HG03439 (cell line): Measurements from ENCODE around the gene DNAJB8.

Experiments used
- ATAC-seq: cut with Tn5 transposase; IDR thresholded peaks from one replicate; pipeline ENCODE4 v1.9.1; 2021; ENCODE audit warnings: mild to moderate bottlenecking, moderate library complexity; ENCODE audit not compliant: unreplicated experiment

DNAJB8 gene

GRCh38 chr3:128429275-128429674 lies 37.4 kb downstream of the DNAJB8 start:
- ATAC-seq, result no peak

- no peak for ATAC-seq
Observed at GRCh38 chr3:128427872-128428822, 38.5 kb downstream of the DNAJB8 start.

DNA sequence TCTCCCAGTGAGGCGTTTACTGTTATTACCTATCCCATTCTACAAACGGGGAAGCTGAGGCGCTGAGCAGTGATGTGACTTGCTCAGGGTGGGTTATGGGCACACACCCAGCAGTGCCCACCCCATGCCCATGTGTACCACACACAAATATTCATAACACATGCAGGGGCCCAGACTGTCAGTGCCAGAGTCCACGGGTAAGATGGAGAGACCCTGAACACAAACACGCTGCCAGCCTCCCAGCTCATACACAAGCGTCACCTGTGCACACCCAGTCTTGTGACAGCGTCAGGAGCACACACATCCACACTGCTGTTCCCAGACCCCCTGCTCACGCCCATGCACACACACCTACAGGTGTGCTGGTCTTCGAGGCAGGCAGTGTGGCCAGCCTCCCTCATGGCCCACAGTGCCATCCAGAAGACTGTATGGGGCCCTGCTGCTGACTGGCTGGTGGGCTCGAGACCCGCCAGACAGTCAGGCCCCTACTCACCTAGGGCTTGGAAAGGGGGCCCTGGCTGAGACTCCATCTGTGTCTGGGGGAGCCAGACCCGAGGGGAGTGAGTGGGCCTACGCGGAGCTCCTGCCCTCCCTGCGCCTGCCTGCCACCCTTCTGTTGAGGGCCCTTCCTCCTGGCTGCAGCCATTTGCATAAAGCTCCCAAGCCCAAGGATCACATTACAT lies 39.4 kb downstream of the DNAJB8 start:
- no peak for ATAC-seq

DNA sequence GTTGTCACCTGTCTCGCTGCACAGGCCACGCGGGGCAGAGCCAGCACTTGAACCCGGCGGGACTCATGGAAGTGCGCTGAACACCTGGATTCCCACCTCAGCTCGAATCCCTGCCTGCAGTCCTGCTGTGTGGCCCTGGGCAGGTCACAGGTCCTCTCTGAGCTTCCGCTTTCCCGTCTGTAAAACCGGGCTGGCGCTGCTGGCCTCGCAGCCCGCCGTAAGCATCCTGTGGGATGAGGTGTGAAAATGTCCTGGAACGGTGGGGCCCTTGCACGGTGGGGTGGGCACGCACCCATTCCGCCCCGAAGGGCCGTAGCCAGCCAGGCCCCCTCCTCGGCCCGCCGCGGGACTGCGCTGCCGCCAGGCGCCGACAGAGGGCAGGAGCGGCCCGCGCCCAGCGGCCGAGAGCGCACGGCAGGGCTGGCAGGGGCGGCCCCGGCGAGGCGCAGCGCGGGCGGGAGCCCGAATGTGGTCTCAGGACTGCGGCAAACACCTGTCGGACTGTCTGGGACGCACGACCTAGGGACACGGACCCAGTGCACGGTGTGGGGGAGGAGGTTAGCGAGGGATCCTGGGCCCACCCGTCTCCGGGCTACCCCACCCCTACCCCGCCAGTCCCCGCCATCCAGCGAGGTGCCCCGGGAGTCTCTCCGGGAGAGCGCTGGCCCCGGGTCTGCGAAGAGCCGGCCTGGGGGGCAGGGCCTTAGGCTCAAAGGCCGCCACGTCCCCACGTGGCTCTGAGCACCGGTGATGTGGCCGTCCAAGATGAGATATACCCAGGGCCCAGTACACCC lies 40.4 kb downstream of the DNAJB8 start:
- ATAC-seq, result peak; percentile 84

GRCh38 chr3:128425846-128426127 lies 40.9 kb downstream of the DNAJB8 start:
- no peak for ATAC-seq

GRCh38 chr3:128425142-128425845 lies 41.4 kb downstream of the DNAJB8 start:
- ATAC-seq, result no peak

GRCh38 chr3:128424508-128425069 lies 42.1 kb downstream of the DNAJB8 start:
- no peak for ATAC-seq

DNA sequence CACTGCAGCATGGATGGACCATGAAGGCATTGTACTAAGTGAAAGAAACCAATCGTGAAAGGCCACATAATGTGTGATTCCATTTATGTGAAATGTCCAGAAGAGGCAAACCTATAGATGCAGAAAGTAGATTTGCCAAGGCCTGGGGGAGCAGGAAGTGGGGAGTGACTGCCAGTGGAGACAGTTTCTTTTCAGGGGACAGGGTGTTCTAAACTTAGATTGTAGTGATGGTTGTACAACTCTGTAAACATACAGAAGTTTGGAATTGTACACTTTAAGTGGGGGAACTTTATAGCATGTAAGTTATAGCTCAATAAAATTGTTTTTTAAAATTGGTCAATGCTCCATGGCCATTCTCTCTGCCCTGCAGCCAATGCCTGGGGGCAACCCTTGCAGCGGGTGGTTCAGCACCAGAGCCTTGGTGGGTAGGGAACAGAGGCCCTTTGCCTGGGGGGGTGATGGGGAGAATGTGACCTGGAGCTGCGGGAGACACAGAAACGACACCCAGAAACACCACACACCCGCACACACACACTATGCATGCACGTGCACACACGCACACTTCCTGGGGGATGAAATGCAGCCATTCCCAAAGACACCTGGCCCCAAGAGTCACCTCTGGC lies 43.1 kb downstream of the DNAJB8 start:
- no peak for ATAC-seq

DNA sequence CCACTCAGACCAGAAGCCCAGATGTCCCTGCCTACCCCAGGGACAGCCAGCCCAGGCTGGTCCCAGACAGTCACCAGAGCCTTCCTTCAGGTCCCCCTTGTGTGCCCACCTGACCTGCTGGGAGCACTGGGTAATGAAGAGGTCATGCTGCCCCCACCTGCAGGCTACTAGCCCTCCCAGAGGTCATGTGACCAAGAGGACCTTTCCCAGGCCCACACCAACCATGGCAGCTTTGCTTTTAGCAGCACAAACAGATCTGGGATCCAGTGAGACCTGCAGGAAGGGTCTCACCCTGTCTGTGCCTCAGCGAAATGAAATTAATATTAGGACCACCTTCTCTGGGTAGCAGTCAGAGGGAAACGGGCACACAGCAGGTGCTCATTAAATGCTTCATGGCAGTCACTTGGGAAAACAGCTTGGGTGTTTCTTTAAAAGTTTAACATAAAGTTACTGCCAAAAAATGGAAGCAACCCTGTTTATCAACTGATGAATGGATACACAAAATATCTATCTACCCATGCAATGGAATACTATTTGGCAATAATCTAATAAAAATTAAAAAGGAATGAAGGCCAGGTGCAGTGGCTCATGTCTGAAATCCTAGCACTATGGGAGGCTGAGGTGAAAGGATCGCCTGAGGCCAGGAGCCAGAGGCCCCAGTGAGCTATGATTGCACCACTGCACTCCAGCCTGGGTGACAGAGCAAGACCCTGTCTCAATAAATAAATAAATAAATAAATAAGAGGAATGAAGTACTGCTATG lies 43.7 kb downstream of the DNAJB8 start:
- no peak for ATAC-seq

DNA sequence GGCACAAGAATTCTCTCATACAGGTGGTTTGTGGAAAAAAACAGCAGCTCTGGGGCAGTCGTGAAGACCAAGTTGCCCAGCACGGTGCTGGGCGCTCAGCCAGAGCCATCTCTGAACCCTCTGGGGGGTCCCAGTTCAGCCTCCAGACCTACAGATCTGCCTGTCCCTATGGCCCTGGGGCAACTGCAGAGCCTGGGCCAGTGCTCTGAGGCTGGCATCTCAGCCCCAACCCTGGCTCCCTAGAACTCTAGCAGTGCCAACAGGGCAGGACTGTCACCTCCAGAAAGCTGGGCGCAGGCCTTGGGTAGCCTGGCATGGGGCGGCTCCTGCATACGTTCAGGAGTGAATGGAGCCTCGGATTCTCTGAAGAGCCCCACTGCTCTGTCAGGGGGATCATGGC lies 44.7 kb downstream of the DNAJB8 start:
- ATAC-seq, result no peak

- ATAC-seq, result no peak
Observed at GRCh38 chr3:128421439-128421836, 45.3 kb downstream of the DNAJB8 start.

DNA sequence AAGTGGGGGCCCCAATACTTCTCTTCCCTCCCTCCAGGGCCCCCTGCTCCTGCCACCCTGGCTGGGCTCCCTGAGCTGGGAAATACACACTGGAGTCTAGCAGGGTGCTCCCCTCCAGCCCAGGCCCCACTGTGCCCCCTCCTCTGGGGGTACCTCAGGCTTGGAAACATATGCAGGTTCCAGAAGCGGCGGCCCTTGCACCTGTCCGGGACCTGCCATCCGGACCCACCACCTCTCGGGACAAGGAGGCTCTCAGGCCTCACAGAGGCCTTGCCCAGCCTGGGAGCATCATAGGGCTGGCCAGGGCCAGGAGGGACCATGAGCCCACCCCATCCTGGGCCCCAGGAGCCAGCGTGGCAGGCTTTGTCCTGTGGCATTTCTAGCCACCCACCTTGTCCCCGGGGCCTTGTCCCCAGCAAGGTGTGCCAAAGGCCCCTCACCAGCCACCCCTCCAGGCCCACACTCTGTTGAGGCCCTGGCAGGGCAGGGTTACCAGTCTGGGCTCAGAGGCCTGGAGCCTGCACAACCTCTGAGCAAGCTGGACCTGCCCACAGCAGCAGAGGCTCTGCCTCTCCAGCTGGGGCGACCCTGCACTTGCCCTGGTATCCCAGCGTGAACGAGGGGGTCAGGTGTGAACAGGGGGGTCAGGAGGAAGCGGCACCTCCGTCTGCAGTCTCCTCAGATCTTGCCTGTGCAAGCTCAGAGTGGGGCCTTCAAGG lies 45.8 kb downstream of the DNAJB8 start:
- no peak for ATAC-seq

GRCh38 chr3:128420289-128420688 lies 46.4 kb downstream of the DNAJB8 start:
- no peak for ATAC-seq

GRCh38 chr3:128419311-128419710 lies 47.4 kb downstream of the DNAJB8 start:
- ATAC-seq, result no peak

DNA sequence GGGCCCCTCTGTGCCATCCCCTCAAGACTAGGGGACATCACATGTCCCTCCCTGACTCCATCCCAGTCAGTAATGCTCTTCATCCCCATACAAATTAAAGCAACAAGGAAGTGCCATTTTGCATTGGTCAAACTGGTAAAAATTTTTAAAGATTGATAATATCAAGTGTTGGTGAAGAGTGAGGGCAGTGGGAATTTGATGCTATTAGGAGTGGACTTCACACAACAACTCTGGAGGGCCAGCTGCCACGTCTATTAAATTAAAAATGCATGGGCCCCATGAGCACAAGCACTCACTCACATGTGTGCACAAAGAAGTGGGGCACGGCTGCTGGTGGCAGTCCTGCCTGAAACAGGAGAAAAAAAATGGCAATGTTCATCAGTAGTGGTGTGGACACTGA lies 47.8 kb downstream of the DNAJB8 start:
- no peak for ATAC-seq

DNA sequence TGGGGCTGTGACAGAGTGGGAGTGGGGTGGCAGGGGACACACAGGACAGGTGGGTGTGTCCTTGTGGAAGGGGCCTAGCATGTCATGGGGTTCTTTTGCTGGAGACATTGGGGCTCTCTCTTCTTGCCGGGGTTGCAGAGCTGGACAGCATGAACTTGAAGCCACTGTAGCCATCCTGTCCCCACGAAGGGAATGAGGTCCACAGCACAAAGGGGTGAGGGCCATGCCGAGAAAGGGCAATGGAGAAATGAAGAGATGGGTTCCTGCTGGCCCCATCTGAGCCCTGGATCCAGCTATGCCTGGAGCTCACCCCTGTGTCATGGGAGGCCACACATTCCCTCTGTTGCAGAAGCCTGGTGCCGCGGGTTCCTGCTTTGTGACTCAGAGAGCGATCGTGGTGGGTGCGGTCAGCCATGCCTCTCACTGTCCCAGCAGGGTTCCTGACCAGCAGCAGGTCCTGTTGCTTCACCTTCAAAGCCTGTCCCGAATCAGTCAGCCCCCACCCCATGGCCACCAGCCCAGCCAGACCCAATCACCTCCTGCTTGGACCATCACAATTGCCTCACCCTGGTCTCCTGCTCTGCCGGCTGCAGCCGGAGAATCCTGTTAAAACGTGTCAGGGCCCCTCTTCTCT lies 50.0 kb downstream of the DNAJB8 start:
- ATAC-seq, result no peak

- ATAC-seq, result no peak
Observed at GRCh38 chr3:128415773-128416577, 50.7 kb downstream of the DNAJB8 start.
